ENCODE results near the gene NKD1. TPM values are rescaled to one million over a fixed set of nuclear protein-coding genes. Genes with fewer than 3 reads are reported as not detected.

Gene NKD1
- total and polyA plus RNA-seq, 2 of the 8 experiments (the other 6 are each of a cell fraction or from before 2014, with no cell fraction given), result 0.70 to 4.5 TPM

DNA sequence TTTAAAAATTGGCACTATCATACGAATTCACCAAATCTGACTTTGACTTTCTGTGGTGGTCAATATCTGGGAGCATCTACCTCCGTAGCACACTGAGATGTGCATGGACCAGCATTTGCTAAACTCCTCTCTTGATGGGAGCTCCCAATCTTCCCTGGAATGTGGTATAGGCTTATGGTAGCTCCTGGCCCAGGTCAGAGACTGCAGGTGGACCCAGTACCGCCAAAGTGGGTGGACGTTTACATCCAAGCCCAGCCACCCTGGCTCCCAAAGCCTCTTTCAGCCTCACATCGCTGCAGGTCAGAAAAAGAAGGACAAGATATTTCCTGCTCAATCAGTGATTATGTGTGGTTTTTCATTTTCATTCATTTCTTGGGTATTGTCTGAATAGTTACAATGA, 43.1 kb upstream of the NKD1 start:
- no peak overlapping the region for H3K27ac ChIP-seq (ENCODE audit: low read depth, low read length)
- no peak overlapping the region for H2BK5ac ChIP-seq (ENCODE audit: low read depth, low read length)
- H3K14ac ChIP-seq (ENCODE audit: insufficient read length), result no peak overlapping the region
- H3K79me2 ChIP-seq (ENCODE audit: control insufficient read depth in 1 of 2, insufficient read depth in 2 of 2, low read length in 2 of 2), result no peaks in the 10 kb centered on the region
- H3K23me2 ChIP-seq (ENCODE audit: low read depth, low read length), result no peaks in the 10 kb centered on the region
- H2BK15ac ChIP-seq (ENCODE audit: low read length), result no peak overlapping the region
- no peak overlapping the region for H3K4me3 ChIP-seq (ENCODE audit: extremely low read depth in 1 of 4, insufficient read depth in 2 of 4, low read depth in 3 of 4, low read length in 4 of 4)
- DNase-seq (ENCODE audit: low read depth in 1 of 2, low spot score in 2 of 2) (no peak), FAIRE-seq (no peak)
- H4K5ac ChIP-seq (ENCODE audit: insufficient read length, low read depth, low read length), result no peak overlapping the region
- H2AFZ ChIP-seq (ENCODE audit: low read length), result no peak overlapping the region
- 84% methylated on average over 5 of the region's 5 CpGs; no CpG with 5 or more reads in 1 of the 2 experiments for WGBS, 2 experiments (ENCODE audit: extremely low coverage in 1 of 2, insufficient coverage in 1 of 2, insufficient read length in 1 of 2, insufficient replicate concordance in 2 of 2, low coverage in 1 of 2, low lambda C conversion rate in 2 of 2, missing lambda C conversion rate in 1 of 2)
- H2BK120ac ChIP-seq (replicated peaks; ENCODE audit: low read depth, low read length), result no peak overlapping the region
- H3K4me2 ChIP-seq (ENCODE audit: insufficient read depth in 1 of 2, low read depth in 2 of 2, low read length in 2 of 2), result no peak overlapping the region
- H3K56ac ChIP-seq (replicated peaks; ENCODE audit: insufficient read length, low read depth, low read length), result no peak overlapping the region
- H3K18ac ChIP-seq (ENCODE audit: extremely low read depth, low read length), result no peak overlapping the region
- H4K91ac ChIP-seq (replicated peaks; ENCODE audit: insufficient read length, low read length), result no peak overlapping the region
- no peaks in the 10 kb centered on the region for H3K36me3 ChIP-seq (ENCODE audit: control insufficient read depth in 2 of 4, insufficient read depth in 4 of 4, low read length in 3 of 4)
- peaks cover 0 to 6% (median 1%) of the 10 kb centered on the region in 4 experiments; a peak in 5 of 7 replicates for H3K4me1 ChIP-seq (replicated peaks in 1 of 4; ENCODE audit: control insufficient read depth in 3 of 4, insufficient read depth in 4 of 4, low read length in 3 of 4)
- no peak overlapping the region for H4K8ac ChIP-seq (ENCODE audit: extremely low read depth, insufficient read depth, low read length)
- no peaks in the 10 kb centered on the region for H3K79me1 ChIP-seq (ENCODE audit: low read depth, low read length)
- H2AK5ac ChIP-seq (ENCODE audit: low read depth, low read length), result no peak overlapping the region
- no peak overlapping the region for H3K23ac ChIP-seq (ENCODE audit: insufficient read length)
- no peaks in the 10 kb centered on the region for H3K9me3 ChIP-seq (ENCODE audit: insufficient read depth in 2 of 2, low read depth in 1 of 2, low read length in 1 of 2)
- no peak overlapping the region for H3K4ac ChIP-seq (replicated peaks; ENCODE audit: insufficient read length, low read depth, low read length)
- H4K20me1 ChIP-seq (replicated peaks in 1 of 2; ENCODE audit: control insufficient read depth in 1 of 2, insufficient read depth in 2 of 2, low read length in 2 of 2), result no peaks in the 10 kb centered on the region
- ChIA-PET POLR2A (ENCODE audit: partially characterized antibody) (no interaction called here), CTCF (ENCODE audit: partially characterized antibody) (interaction anchor here (1.3 to 3.7 kb wide), 6 partner anchors 36 to 150 kb away, joined by 3 to 23 read pairs (median 4); no protein-coding TSS in a partner anchor)
- no peak overlapping the region for H3K9ac ChIP-seq (replicated peaks in 1 of 4; ENCODE audit: extremely low read depth in 1 of 4, low read depth in 3 of 4, low read length in 3 of 4)
- no peak overlapping the region for H2BK12ac ChIP-seq (ENCODE audit: low read depth, low read length)
- no peak overlapping the region for H2BK20ac ChIP-seq (ENCODE audit: low read length)
- H3K27me3 ChIP-seq (replicated peaks in 1 of 4; ENCODE audit: control insufficient read depth in 3 of 4, extremely low read depth in 1 of 4, insufficient read depth in 3 of 4, low read length in 3 of 4), result no peaks in the 10 kb centered on the region
- TF ChIP-seq SP1 (IDR thresholded peaks at IDR 0.05; ENCODE audit: low read depth, low read length) (no peak), TBP (IDR thresholded peaks at IDR 0.05; ENCODE audit: low read depth, low read length) (no peak), BRCA1 (IDR thresholded peaks at IDR 0.05; ENCODE audit: low read depth, low read length) (no peak), RBBP5 (IDR thresholded peaks at IDR 0.05; ENCODE audit: borderline replicate concordance, low read depth, low read length) (no peak), HDAC6 (IDR thresholded peaks at IDR 0.05; ENCODE audit: low read depth, low read length) (no peak), BACH1 (IDR thresholded peaks at IDR 0.05; ENCODE audit: low read length) (no peak), MAX (IDR thresholded peaks at IDR 0.05) (no peak), HDAC2 (IDR thresholded peaks at IDR 0.05; ENCODE audit: borderline replicate concordance in 1 of 2, low read depth in 2 of 2, low read length in 2 of 2) (no peak), SP4 (IDR thresholded peaks at IDR 0.05; ENCODE audit: low read length) (no peak)
- TF ChIP-seq, protein P1, sequence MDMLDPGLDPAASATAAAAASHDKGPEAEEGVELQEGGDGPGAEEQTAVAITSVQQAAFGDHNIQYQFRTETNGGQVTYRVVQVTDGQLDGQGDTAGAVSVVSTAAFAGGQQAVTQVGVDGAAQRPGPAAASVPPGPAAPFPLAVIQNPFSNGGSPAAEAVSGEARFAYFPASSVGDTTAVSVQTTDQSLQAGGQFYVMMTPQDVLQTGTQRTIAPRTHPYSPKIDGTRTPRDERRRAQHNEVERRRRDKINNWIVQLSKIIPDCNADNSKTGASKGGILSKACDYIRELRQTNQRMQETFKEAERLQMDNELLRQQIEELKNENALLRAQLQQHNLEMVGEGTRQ (IDR thresholded peaks at IDR 0.05; ENCODE audit: low read length), result no peak
- TF ChIP-seq, protein P2, sequence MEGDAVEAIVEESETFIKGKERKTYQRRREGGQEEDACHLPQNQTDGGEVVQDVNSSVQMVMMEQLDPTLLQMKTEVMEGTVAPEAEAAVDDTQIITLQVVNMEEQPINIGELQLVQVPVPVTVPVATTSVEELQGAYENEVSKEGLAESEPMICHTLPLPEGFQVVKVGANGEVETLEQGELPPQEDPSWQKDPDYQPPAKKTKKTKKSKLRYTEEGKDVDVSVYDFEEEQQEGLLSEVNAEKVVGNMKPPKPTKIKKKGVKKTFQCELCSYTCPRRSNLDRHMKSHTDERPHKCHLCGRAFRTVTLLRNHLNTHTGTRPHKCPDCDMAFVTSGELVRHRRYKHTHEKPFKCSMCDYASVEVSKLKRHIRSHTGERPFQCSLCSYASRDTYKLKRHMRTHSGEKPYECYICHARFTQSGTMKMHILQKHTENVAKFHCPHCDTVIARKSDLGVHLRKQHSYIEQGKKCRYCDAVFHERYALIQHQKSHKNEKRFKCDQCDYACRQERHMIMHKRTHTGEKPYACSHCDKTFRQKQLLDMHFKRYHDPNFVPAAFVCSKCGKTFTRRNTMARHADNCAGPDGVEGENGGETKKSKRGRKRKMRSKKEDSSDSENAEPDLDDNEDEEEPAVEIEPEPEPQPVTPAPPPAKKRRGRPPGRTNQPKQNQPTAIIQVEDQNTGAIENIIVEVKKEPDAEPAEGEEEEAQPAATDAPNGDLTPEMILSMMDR (IDR thresholded peaks at IDR 0.05; ENCODE audit: control extremely low read depth in 1 of 3, insufficient read depth in 1 of 3, low read depth in 1 of 3, low read length in 3 of 3), result no peak

Measured in H1 (cell line).